ENCODE results near the gene PDE5A. TPM values are rescaled to one million over a fixed set of nuclear protein-coding genes. Genes with fewer than 3 reads are reported as not detected.
A peak's percentile ranks its signal among the peaks of the same experiment; 100 is the strongest.

PDE5A gene
- total RNA-seq (10 to 100 TPM; 21.4 to 25.3 TPM), polyA plus RNA-seq (ENCODE audit: insufficient read depth, low read depth, low replicate concordance) (18.4 TPM)
- long read RNA-seq, donor 1, full-length matches to known transcripts: 4 of 4 reads
- long read RNA-seq, donor 1, partial matches to known transcripts: 0 of 4 reads
- long read RNA-seq, donor 1, other reads (novel, unspliced or antisense): 0 of 4 reads
- long read RNA-seq, donor 2, partial matches to known transcripts: 5 of 6 reads
- long read RNA-seq, donor 2, other reads (novel, unspliced or antisense): 0 of 6 reads

DNA sequence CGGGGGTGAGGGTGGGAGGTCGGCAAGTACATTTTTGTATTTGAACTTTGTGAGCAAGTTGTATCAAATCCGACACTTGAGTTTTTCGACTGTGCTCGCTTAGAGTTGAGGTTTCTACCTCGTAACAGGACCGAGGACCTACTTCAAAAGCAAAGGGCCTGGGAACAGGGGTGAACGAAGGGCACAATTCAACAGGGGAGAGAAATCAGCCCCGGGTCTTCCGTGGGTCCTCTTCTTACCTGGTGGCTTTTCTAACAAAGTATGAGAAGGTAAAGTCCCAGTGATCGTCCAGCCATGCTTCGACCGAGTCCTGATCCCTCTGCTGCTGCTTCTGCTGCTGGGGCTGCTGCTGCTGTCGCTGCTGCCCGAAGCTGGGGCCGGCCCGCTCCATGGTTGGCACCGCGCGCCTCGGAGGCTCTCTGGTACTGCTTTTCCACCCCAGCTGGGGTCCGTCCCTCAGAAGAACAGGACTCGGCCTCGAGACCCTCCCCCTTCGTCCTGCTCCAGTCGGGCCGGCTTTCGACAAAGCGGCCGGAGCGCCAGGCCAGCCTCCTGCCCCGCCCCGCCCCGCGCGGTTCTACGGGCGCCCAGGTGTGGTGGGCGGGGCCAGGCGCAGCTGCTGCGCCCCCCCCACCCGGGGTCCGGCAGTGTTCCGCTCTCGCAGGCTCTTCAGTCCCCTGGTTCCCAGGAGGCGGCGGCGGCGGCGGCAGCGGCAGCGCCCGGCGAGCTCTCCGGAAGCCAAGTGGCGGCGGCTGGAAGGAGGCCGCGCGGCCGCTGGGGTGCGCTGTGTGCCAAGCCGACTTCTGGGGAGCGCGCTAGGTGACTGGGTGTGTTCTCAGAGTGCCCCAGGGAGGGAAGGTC, at the start of gene PDE5A:
Gene PDE5A, minus strand, starts transcription at position 524 of the 861 bp plus-strand sequence. Its CDS starts 133 bp downstream, at position 391.
- Histone ChIP-seq H3K27me3 (no peaks in the 10 kb centered on the region), H3K9me3 (no peaks in the 10 kb centered on the region), H3K4me3 (peak within 1 kb of the TSS; percentile 84 to 85), H3K36me3 (ENCODE audit: low read depth, missing control alignments) (no peaks in the 10 kb centered on the region), H3K27ac (peak within 1 kb of the TSS; percentile 91 to 94), H3K4me1 (no peaks in the 10 kb centered on the region)
- intact Hi-C loops (cut with DNase I; ENCODE audit: low total_unique reads): loop anchor here (10.0 kb wide), 1 partner anchor 64 kb away; no protein-coding TSS in a partner anchor
- DNase-seq: peak; percentile 87
- 0% methylated on average over 13 to 61 of the region's 65 CpGs for WGBS, 2 donors
- TF ChIP-seq CTCF (IDR thresholded peaks at IDR 0.05): peak; percentile 62 to 85 (median 71)
- no peak for TF ChIP-seq POLR2A (IDR thresholded peaks at IDR 0.05)

DNA sequence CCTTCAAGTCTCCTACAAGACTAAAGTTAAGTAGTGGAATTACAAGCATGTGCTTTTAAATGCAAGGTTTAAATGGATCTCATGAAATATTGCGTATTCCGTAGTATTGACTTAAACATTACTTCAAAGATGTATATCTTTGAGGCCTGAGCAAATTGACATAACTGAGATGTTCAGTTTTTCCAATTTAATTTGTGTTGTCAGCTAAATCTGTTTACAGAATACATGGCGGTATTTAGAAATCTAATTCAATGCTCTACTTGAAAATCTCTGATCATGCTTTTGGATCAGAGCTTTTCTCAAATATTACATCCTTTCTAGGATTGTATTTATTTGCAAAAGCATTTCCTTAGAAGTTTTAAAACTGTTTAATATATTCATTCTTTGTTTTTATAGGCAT, 47.5 kb upstream of the PDE5A start:
- Histone ChIP-seq H3K4me1 (no peaks in the 10 kb centered on the region), H3K36me3 (ENCODE audit: low read depth, missing control alignments) (no peaks in the 10 kb centered on the region), H3K27ac (no peak overlapping the region), H3K27me3 (no peaks in the 10 kb centered on the region), H3K4me3 (no peak overlapping the region), H3K9me3 (no peaks in the 10 kb centered on the region)
- no peak for DNase-seq
- WGBS, 2 donors: 85 to 95% methylated on average over 3 of the region's 3 CpGs
- intact Hi-C loops (cut with DNase I; ENCODE audit: low total_unique reads): no loop called here
- TF ChIP-seq CTCF (IDR thresholded peaks at IDR 0.05) (no peak), POLR2A (IDR thresholded peaks at IDR 0.05) (no peak)

DNA sequence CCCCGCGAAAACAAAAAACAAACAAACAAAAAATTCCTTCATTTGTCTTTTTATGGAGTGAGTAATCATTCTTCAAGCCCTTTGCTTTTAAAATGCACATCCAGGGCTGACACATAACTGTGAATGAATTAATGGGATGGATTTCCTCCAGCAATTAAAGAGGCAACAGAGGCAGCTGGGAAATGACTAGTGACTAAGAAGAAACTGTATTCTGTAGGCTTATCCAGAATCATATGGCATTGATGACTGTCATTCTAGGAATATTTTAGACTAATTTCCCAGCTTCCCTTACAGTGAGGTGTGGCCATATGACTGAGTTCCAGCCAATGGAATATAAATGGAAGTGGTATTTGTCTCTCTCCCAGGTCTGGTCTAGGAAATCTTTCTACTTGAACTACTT, 46.8 kb upstream of the PDE5A start:
- intact Hi-C loops (cut with DNase I; ENCODE audit: low total_unique reads): no loop called here
- Histone ChIP-seq H3K36me3 (ENCODE audit: low read depth, missing control alignments) (no peaks in the 10 kb centered on the region), H3K4me1 (no peaks in the 10 kb centered on the region), H3K9me3 (no peaks in the 10 kb centered on the region), H3K4me3 (peak overlapping the region in 1 of 2 donors; percentile 33), H3K27me3 (no peaks in the 10 kb centered on the region), H3K27ac (no peak overlapping the region)
- 61 to 78% methylated on average over 2 of the region's 2 CpGs for WGBS, 2 donors
- no peak for TF ChIP-seq CTCF (IDR thresholded peaks at IDR 0.05)
- no peak for DNase-seq

- no peaks in the 10 kb centered on the region for H3K27me3 ChIP-seq
- no peak overlapping the region for H3K27ac ChIP-seq
- TF ChIP-seq CTCF (IDR thresholded peaks at IDR 0.05): no peak
- TF ChIP-seq POLR2A (IDR thresholded peaks at IDR 0.05): no peak
- DNase-seq: no peak
- no peaks in the 10 kb centered on the region for H3K9me3 ChIP-seq
- H3K4me1 ChIP-seq: peaks cover 5% of the 10 kb centered on the region
- H3K36me3 ChIP-seq (ENCODE audit: low read depth, missing control alignments): no peaks in the 10 kb centered on the region
- WGBS, 2 donors: 86 to 91% methylated on average over 1 of the region's 1 CpG
- H3K4me3 ChIP-seq: no peak overlapping the region
- intact Hi-C loops (cut with DNase I; ENCODE audit: low total_unique reads): no loop called here
These were observed 44.3 kb upstream of the PDE5A start for GRCh38 chr4:119672938-119673337.

Measured in testis (tissue), 5 donors.